ENCODE results near the gene STAT5B.

DNA sequence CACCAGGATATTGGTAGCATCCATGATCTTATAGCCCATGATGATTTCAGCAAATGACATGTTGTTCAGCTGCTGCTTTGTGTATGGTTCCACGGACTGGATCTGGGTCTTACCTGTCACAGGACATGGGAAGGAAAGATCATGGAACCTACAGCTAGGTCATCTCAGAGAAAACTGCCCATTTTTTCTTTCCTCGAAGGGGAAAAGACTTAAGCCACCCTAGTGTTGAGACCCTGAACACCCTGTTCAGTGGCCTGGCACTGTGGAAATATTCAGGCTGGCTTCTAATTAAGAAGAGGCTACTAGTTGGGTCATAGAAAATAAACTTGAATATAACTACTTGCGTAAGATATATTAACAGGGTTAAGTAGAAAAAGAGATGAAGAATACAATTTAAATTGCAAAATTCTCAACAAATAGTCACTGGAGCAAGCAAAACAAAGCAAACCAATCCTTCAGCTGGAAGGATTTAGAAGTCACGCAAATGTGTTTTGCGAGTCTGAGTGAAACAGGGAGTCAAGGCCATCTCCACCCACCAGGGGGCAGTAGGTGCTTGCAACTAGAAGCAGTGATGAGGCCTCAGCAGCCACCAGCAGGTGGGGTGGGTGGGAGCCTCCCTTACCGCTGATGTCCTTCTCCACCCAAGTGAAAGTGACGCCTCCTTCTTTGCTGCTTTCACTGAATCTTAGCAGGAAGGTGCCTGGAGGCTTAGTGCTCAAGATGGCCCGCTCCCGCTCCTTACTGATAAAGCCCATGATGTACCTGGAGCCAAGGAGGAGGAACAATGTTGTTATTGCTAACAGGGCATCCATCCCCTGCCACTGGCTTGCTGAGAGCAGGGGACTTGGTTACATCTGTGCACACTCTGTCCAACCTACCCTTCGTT lies 46.4 kb upstream of the STAT5B start:
- TF ChIP-seq, protein P1, sequence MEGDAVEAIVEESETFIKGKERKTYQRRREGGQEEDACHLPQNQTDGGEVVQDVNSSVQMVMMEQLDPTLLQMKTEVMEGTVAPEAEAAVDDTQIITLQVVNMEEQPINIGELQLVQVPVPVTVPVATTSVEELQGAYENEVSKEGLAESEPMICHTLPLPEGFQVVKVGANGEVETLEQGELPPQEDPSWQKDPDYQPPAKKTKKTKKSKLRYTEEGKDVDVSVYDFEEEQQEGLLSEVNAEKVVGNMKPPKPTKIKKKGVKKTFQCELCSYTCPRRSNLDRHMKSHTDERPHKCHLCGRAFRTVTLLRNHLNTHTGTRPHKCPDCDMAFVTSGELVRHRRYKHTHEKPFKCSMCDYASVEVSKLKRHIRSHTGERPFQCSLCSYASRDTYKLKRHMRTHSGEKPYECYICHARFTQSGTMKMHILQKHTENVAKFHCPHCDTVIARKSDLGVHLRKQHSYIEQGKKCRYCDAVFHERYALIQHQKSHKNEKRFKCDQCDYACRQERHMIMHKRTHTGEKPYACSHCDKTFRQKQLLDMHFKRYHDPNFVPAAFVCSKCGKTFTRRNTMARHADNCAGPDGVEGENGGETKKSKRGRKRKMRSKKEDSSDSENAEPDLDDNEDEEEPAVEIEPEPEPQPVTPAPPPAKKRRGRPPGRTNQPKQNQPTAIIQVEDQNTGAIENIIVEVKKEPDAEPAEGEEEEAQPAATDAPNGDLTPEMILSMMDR (IDR thresholded peaks at IDR 0.05 in 8 of 11, conservative IDR thresholded peaks at IDR 0.05 in 3 of 11): peak; percentile 98 to 100 (median 99)
- TF ChIP-seq POLR2A (IDR thresholded peaks at IDR 0.05): no peak
- peak; percentile 4 to 87 (median 78) for TF ChIP-seq POLR2AphosphoS5 (IDR thresholded peaks at IDR 0.05)
